Prostate gland (tissue), 2 donors: ENCODE results near the gene MRPL27.

Source experiments
- CTCF ChIP-seq, 4 experiments: fragments of 200-600 bp in 2 of 4; fragments of 450-650 bp in 2 of 4; sonication (generic) in 2 of 4; IDR thresholded peaks; 1 replicate in 3 of 4; 2 replicates in 1 of 4; pipeline ENCODE4 v1.5.1; 2016 to 2019; ENCODE audit warnings: antibody characterized with exemption in 4 of 4, mild to moderate bottlenecking in 2 of 4, moderate library complexity in 2 of 4
- POLR2A ChIP-seq: fragments of 450-650 bp; IDR thresholded peaks from one replicate; pipeline ENCODE4 v1.6.1; 2016; ENCODE audit warnings: antibody characterized with exemption, mild to moderate bottlenecking
- POLR2AphosphoS5 ChIP-seq: sonication (generic); formaldehyde crosslinking; IDR thresholded peaks from one replicate; pipeline ENCODE4 v1.6.1; 2017; ENCODE audit warnings: antibody characterized with exemption

GRCh38 chr17:50337956-50338355, 35.0 kb downstream of the MRPL27 start:
- TF ChIP-seq CTCF (IDR thresholded peaks at IDR 0.05) (no peak), POLR2A (no peak), POLR2AphosphoS5 (no peak)
